ENCODE data around the gene GDI1.

GDI1 gene

DNA sequence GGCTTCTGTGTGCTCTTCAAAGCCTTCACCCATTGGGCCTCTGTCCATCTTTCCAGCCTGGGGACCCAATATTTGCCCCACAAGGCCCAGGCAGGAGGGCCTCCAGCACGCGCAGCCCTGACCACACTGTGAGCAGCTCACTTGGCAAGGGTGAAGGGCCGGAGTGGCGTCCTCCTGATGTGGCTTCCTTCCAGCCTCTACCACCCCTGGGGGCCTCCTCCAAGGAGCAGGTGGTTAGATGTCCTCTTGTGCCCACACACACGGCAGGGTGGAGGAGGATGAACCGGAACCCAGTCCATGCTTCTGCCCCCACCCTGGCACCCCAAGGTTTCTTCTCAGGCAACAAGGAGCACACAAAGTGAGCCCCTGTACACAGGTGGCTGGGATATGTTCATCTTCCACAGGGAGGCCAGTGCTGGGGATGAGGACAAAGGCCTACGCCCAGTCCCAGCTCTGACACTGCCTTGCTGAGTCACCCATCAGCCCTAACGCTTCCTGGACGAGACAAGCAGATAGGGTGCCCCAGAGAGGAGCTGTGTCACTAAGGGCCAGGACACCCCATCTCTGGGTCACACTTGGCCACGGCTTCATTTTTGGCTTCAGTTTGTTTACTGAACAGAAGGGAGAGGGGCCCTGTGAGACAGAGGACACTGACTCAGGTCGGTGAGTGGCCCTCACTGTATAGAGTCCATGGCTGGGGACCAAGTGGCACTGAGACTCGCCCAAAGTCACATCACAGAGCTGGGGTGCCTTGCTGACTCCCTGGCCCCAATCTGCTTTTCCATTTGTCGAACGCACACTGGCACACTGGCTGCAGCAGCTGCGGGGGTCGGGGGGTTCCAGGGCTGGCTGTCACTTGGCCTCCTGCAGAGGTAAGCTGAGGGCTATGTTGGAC is 47.5 kb downstream of the GDI1 start:
- DNase-seq = no peak

DNA sequence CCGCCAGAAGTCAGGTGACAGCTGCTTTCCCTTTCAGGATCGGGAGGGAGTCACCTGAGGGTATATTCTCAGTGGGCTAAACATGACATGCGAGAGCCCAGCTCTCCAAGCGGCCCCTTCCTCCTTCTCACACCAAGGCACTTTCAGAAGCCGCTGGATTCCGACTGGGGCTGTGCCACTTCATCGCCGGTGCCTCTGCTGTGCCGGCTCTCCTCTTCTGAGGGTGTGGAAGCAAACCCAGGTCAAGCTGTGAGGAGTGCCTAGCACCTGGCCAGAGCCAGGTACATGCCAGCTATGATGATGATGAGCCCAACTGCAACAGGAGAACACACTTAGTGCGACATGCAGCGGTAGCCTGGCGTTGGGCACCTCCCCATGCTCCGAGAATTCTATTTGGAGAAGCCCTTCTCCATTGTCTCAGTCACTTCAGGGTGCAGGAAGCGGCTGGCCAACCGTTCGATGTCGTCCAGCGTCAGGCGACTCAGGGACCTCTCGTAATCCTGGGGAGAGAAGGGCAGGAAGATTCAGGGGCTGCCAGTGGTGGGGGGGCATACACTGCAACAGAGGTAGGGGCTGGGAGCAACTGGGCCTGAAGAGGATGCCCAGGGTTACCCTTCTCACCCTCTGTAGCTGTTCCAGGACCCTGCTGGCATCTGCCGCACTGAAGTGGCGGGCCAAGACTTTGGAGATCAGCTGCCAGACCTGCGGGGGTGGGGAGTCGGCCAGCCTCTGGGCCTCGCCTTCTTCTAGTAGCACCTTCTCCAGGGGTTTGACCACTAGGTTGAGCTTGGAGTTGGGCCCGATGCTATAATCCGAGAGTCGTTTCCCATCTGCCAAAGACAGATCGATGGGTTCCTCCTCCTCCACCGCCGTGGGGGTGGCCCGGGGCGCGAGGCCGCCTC is 48.4 kb downstream of the GDI1 start:
- no peak for DNase-seq

DNA sequence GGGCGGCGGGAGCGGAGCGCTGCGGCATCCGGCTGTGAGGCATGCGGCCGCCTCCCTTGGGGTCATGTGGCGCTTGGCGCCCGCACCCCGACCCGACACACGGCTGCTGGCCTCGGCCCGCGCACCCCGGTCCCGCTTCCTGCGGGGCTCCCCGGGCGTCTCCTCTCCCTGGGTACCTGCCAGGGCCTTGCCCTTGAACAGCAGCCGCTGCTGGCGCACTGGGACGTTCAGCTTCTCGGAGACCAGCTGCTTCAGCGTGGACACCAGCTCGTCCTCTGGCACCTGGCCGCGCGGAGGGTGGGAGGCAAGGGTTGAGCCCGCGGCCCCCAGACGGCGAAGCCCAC is 49.1 kb downstream of the GDI1 start:
- DNase-seq = peak; percentile 27

DNA sequence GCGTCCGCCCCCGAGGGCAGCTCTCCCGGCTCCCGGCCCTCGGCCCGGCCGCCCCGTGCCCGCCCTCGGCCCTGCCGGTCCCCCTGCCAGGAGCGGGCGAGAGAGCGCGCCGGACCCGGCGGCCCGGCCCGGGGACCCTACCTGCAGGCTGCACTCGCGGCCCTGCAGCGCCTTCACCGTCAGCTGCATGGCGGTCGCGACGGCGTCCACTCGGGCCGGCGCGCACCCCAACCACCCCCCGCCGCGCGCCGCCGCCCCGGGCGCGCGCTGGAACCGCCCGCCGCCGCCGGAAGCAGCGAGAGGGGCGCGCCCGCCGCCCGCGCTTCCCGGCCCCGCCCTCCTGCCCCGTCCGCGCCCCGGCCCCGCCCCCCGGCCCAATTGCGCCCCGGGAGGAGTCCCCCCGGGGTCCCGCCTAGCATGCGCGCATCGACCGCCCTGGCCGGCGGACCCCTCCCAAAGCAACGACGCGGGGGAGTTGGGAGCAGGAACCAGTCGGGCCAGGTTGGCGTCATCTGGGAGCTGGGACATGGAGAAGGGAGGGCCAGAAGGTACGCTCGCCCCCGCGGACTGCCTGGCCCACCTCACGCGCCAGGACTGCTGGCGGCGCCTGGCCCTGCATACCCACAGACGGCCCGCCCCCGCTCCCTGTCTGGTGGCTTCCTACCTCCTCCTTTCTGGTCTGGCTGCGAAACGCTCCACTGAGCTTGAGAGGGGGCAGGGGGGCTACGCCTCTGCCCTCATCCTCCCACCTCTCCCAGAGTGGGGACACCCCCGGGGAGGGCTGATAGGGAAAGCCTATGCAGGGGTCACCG is 49.6 kb downstream of the GDI1 start, which contains the start of gene UBL4A:
Gene UBL4A, minus strand, starts transcription at position 220 of the 812 bp plus-strand sequence. Its CDS starts 31 bp downstream, at position 189.
- peak; percentile 43 for DNase-seq

DNA sequence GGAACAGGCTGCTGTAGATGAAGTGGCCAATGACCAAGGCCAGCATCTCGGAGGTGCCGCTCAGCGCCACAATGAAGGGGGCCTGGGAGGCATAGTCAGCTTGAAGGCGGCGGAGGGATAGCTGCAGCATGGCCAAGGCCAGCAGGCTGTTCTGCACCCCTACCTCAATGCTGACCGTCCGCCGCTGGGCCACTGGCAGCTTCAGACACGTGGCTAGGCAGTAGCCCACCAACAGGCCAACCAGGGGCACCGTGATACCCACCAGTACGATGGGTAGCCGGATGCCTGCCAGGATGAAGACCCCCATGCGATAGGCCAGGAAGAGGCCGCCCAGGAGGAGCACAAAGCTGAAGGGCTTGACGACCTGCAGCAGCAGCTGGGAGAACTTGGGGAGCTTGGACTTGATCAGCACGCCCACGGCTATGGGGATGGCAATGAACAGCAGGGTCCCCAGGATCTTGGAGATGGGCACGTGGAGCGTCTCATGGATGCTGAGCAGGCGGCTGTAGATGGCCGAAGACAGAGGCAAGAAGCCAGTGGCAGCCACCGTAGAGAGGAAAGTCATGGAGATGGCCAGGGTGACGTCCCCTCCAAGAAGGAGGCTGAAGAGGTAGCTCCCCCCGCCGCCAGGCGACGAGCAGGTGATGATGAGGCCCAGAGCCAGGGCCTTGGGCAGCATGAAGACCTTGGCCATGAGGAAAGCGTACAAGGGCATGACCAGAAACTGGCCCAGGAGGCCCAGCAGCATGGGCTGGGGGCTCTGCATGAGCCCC is 50.8 kb downstream of the GDI1 start:
- DNase-seq = no peak

DNA sequence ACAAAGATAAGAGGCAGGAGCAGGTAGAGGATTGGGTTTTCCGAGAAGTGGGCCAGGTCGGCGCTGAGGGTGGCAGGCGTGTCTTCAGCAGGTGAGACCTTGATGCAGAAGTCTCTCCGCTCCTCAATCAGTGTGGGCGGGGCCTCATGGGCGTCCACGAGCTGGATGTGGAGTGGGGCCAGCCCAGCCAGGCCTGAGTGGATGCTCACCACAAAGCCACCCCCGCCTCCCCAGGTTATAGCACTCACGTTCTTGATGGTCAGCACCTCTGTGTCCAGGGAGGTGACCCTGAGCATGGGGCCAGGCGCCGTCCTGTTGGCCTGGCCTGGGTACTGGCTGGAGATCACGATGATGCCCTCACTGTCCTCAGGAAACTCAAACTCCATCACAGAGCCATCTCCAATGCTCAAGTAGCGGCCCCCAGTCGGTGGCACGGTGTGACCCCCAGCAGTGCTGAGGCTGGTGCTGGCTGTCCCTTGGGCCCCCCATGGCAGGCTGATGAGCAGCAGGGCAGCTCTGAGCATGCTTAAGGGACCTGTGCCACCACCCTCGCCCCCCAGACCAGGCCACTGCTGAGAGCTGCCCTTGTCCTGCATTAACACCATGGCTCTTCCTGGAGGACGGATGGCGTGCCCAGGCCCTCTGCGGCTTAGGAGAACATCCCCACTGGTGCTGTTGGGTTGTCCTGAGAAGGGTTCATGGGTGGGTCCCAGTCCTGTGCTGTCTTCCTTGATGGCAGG is 51.6 kb downstream of the GDI1 start:
- DNase-seq = no peak

DNA sequence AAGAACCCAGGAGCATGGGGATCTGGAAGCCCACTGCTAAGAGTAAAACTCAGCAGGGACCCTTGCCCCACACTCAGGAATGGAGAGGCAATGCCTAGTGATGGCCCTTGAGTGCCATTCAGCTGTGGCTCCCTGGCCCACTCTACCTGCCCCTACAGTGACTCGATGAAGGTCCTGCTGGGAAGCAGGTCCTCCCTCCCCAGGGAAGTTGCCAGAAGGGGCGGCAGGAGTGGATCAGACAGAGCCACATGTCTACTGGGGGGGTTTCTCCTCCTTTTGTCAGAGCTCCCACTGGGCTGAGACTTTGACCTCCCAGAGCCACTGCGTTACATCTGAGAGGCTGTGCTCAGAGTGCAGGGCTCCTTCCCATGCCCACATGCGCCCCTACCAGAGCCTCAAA is 52.2 kb downstream of the GDI1 start:
- DNase-seq = no peak

DNA sequence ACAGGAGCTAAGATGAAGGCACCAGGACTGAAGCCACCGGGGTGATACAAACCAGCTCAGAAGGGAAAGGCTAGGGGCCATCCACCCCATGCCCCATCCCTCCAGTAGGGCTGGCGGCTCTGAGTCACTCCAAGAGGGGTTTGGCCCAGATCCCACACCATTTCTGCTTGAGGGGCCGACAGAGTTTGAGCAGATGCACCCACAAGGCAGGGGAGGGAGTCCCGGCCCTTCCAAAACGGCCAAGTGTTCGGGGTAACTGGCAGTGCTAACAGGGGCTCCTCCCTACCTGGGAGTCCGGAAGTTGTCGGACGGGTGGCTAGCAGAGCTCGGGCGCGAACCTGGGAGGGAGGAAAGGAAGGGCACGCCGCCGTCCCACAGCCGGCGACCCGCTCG is 53.1 kb downstream of the GDI1 start:
- DNase-seq = peak; percentile 21

DNA sequence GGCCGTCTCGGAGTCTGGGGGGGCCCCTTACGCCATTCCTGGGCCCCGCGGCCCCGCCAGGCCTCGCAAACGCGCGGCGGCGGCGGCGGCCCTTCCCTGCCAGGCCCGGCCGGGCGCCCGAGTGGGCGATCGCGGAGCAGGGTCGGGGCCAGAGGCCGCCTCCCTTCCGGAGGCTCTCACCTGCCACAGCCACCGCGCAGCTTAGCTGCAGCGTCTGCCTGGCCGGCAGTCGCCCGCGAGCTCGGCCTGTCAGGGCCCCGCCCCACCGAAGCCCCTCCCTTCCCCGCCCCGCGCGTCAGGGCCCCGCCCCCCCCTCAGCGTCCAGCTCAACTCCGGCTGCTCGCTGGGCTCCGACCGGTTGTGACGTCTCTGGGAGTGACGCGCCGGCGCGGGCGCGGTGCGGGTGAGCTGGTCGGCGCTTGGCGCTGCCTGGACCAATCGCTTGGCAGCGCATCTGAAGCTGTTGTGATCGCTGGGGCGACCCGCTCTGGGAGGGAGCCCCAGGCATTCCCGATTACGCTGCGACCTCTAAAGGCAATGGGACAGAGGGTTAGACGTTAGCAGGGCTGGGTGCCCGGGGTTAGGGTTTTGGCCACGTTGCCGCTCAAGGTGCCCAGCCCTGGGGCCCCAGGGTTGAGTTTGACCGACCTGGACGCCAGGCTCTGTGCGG is 53.6 kb downstream of the GDI1 start, which contains the start of gene SLC10A3:
Gene SLC10A3, minus strand, starts transcription at position 216 of the 670 bp plus-strand sequence. CDS start 1,689 bp downstream, outside the sequence.
- peak; percentile 81 for DNase-seq
